Subcutaneous abdominal adipose tissue (tissue), 5 donors: Measurements from ENCODE around the gene PQBP1.

Experiments used
- H3K27ac ChIP-seq: one replicate; pipeline ENCODE4 v1.7.0; 2013; ENCODE audit warnings: low read depth, mild to moderate bottlenecking, inconsistent platforms, low read length, moderate library complexity
- H3K27me3 ChIP-seq, 5 donors: one replicate each; pipeline ENCODE4 v1.7.0; 2013; ENCODE audit warnings: low read length in 5 of 5, inconsistent platforms in 1 of 5; ENCODE audit not compliant: control insufficient read depth in 5 of 5, insufficient read depth in 4 of 5
- H3K36me3 ChIP-seq, 5 donors: one replicate each; pipeline ENCODE4 v1.7.0; 2013; ENCODE audit warnings: low read length in 5 of 5; ENCODE audit not compliant: control insufficient read depth in 5 of 5, insufficient read depth in 5 of 5
- H3K4me1 ChIP-seq, 5 donors: one replicate each; pipeline ENCODE4 v1.7.0; 2013; ENCODE audit warnings: low read length in 5 of 5, mild to moderate bottlenecking in 3 of 5, moderate library complexity in 1 of 5; ENCODE audit not compliant: control insufficient read depth in 5 of 5, insufficient read depth in 5 of 5
- H3K4me3 ChIP-seq, 5 donors: one replicate each; pipeline ENCODE4 v1.7.0; 2013; ENCODE audit warnings: low read length in 5 of 5, low read depth in 1 of 5
- H3K9ac ChIP-seq, 5 donors: one replicate each; pipeline ENCODE4 v1.7.0; 2013; ENCODE audit warnings: low read length in 5 of 5, mild to moderate bottlenecking in 4 of 5, moderate library complexity in 3 of 5
- H3K9me3 ChIP-seq, 5 donors: one replicate each; pipeline ENCODE4 v1.7.0; 2013; ENCODE audit warnings: low read length in 5 of 5; ENCODE audit not compliant: control insufficient read depth in 5 of 5
- donor health status: healthy.
- donor health status: healthy.
- donor health status: healthy.
- donor health status: healthy.
- donor health status: healthy.

The PQBP1 gene

GRCh38 chrX:48936429-48937053, 38.8 kb downstream of the PQBP1 start:
- no peak overlapping the region for H3K27ac ChIP-seq
- peaks cover 0 to 9% (median 6%) of the 10 kb centered on the region in 5 donors for H3K27me3 ChIP-seq
- H3K9ac ChIP-seq, result no peak overlapping the region
- H3K4me1 ChIP-seq, result peaks cover 0 to 33% (median 2%) of the 10 kb centered on the region in 5 donors
- H3K9me3 ChIP-seq, result peaks cover 0 to 10% (median 5%) of the 10 kb centered on the region in 5 donors
- H3K36me3 ChIP-seq, result peaks cover 0 to 27% (median 24%) of the 10 kb centered on the region in 5 donors
- H3K4me3 ChIP-seq, result no peak overlapping the region

GRCh38 chrX:48937054-48937907, 39.6 kb downstream of the PQBP1 start:
- Histone ChIP-seq H3K4me3 (no peak overlapping the region), H3K9me3 (peaks cover 0 to 10% (median 5%) of the 10 kb centered on the region in 5 donors), H3K27me3 (peaks cover 0 to 11% (median 6%) of the 10 kb centered on the region in 5 donors), H3K4me1 (peaks cover 0 to 39% (median 2%) of the 10 kb centered on the region in 5 donors), H3K9ac (no peak overlapping the region), H3K36me3 (peaks cover 0 to 29% (median 24%) of the 10 kb centered on the region in 5 donors), H3K27ac (no peak overlapping the region)

GRCh38 chrX:48938721-48939425, 41.1 kb downstream of the PQBP1 start:
- H3K9me3 ChIP-seq, result peaks cover 0 to 4% (median 3%) of the 10 kb centered on the region in 5 donors
- no peak overlapping the region for H3K9ac ChIP-seq
- no peak overlapping the region for H3K4me3 ChIP-seq
- H3K27ac ChIP-seq, result no peak overlapping the region
- peaks cover 0 to 26% (median 24%) of the 10 kb centered on the region in 5 donors for H3K36me3 ChIP-seq
- H3K4me1 ChIP-seq, result peaks cover 0 to 39% (median 2%) of the 10 kb centered on the region in 5 donors
- peaks cover 0 to 13% (median 6%) of the 10 kb centered on the region in 5 donors for H3K27me3 ChIP-seq

GRCh38 chrX:48939524-48940228, 41.9 kb downstream of the PQBP1 start:
- H3K9ac ChIP-seq, result peak overlapping the region in 1 of 5 donors; percentile 31
- H3K27ac ChIP-seq, result no peak overlapping the region
- peaks cover 0 to 21% (median 17%) of the 10 kb centered on the region in 5 donors for H3K36me3 ChIP-seq
- peaks cover 0 to 39% (median 2%) of the 10 kb centered on the region in 5 donors for H3K4me1 ChIP-seq
- peaks cover 0 to 13% (median 6%) of the 10 kb centered on the region in 5 donors for H3K27me3 ChIP-seq
- H3K9me3 ChIP-seq, result no peaks in the 10 kb centered on the region
- H3K4me3 ChIP-seq, result no peak overlapping the region

- Histone ChIP-seq H3K9ac (peak overlapping the region in 1 of 5 donors; percentile 16), H3K9me3 (no peaks in the 10 kb centered on the region), H3K27me3 (peaks cover 0 to 11% (median 6%) of the 10 kb centered on the region in 5 donors), H3K36me3 (peaks cover 0 to 19% (median 13%) of the 10 kb centered on the region in 5 donors), H3K4me3 (no peak overlapping the region), H3K4me1 (peaks cover 0 to 39% (median 2%) of the 10 kb centered on the region in 5 donors), H3K27ac (no peak overlapping the region)
Observed at GRCh38 chrX:48940404-48940955, 42.8 kb downstream of the PQBP1 start.

GRCh38 chrX:48942895-48943294, 45.2 kb downstream of the PQBP1 start:
- no peak overlapping the region for H3K9ac ChIP-seq
- H3K4me3 ChIP-seq, result no peak overlapping the region
- peaks cover 0 to 22% (median 2%) of the 10 kb centered on the region in 5 donors for H3K4me1 ChIP-seq
- H3K36me3 ChIP-seq, result peaks cover 0 to 19% (median 11%) of the 10 kb centered on the region in 5 donors
- peaks cover 0 to 11% (median 6%) of the 10 kb centered on the region in 5 donors for H3K27me3 ChIP-seq
- no peaks in the 10 kb centered on the region for H3K9me3 ChIP-seq
- no peak overlapping the region for H3K27ac ChIP-seq

- Histone ChIP-seq H3K36me3 (peaks cover 0 to 16% (median 6%) of the 10 kb centered on the region in 5 donors), H3K4me3 (no peak overlapping the region), H3K9me3 (no peaks in the 10 kb centered on the region), H3K9ac (no peak overlapping the region), H3K4me1 (peaks cover 0 to 9% (median 0%) of the 10 kb centered on the region in 5 donors), H3K27me3 (peaks cover 0 to 4% (median 2%) of the 10 kb centered on the region in 5 donors), H3K27ac (no peak overlapping the region)
Observed at GRCh38 chrX:48945517-48946348, 48.0 kb downstream of the PQBP1 start.

GRCh38 chrX:48948589-48948988, 50.9 kb downstream of the PQBP1 start:
- no peaks in the 10 kb centered on the region for H3K9me3 ChIP-seq
- H3K9ac ChIP-seq, result no peak overlapping the region
- H3K27ac ChIP-seq, result no peak overlapping the region
- peaks cover 0 to 6% (median 0%) of the 10 kb centered on the region in 5 donors for H3K36me3 ChIP-seq
- peaks cover 0 to 2% (median 0%) of the 10 kb centered on the region in 5 donors for H3K27me3 ChIP-seq
- H3K4me1 ChIP-seq, result peaks cover 0 to 15% (median 10%) of the 10 kb centered on the region in 5 donors
- H3K4me3 ChIP-seq, result no peak overlapping the region
